ENCODE measurements around the gene CRYAA.
"Not testable (repeated sequence)": the region's sequence is repeated elsewhere in the genome, so short reads cannot be mapped to it uniquely, and the experiment has no call there.

Gene CRYAA

DNA sequence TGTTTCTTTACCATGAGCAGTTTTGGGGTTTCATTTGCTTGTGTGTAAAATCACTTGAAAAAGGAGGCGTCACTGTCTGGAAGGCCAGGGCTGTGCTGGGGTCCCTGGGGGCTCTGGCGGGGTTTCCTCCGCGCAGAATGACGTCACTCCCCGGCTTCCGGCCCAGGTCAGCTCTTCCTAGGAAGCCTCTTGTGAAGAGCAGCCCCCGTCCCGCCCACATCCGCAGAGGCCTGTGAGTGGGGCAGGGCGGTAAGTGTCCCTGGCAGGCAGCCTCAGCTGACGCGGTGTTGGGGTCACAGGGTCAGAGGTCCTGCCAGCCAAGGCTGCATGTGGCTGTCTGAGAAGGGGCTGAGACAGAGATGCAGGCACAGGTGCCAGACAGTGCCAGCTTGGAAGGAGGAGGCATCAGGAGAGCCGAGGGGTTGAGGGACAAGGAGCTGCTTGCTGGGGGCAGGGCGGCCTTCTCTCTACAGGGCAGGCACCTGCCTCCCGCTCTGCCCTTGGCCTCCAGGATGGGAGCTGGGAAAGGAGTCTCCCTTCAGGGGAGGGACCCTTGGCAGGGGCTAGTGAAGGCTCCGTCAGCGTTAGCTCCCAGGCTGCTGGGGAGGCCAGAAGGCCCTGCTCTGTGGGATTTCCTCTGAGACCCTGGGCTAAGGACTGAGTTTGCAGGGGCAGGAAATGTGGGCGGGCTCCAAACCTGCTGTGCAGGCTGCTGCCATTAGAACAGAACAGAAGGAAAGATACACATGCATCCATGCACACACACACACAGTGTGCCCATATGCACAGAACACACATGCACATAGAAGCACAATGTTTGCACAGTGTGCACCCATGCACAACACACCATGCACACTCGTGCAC, 8.5 kb downstream of the CRYAA start:
- DNase-seq = not testable (repeated sequence)

DNA sequence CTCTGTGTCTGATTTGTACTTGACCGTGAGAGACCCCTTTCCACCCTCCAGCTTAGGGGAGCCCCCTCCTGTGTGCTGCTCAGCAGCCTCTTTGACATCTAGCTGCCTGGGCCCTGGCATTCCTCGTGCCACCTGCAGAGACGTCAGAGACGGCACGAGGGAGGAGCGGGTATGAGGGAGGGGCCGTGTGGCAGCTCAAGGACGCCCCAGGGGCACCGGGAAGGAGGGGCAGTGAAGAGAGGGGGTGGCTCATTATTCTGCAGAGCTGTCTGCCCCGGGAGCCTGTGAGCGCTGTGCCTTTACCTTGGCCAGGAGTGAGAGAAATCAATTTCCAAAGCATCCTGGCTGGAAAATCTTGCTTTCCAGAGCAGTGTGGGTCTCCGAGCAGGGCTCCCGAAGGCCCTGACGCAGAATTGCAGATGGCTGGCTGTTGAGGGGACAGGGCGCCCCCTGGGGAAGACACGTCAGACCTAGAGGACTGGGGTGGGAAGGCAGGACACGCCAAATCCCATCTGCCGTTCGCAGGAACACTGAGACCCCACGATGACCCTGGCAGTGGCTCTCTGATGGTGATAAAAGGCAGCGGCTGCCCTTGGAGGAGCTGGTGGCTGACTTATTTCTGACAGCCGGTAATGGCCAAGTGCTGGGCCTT, 9.5 kb downstream of the CRYAA start:
- DNase-seq = not testable (repeated sequence)

- DNase-seq = not testable (repeated sequence)
Measured at GRCh38 chr21:43181033-43181432, 12.2 kb downstream of the CRYAA start.

- not testable (repeated sequence) for DNase-seq
Measured at GRCh38 chr21:43187268-43187667, 18.5 kb downstream of the CRYAA start.

- DNase-seq = no peak
Measured at GRCh38 chr21:43187715-43188114, 18.9 kb downstream of the CRYAA start.

DNA sequence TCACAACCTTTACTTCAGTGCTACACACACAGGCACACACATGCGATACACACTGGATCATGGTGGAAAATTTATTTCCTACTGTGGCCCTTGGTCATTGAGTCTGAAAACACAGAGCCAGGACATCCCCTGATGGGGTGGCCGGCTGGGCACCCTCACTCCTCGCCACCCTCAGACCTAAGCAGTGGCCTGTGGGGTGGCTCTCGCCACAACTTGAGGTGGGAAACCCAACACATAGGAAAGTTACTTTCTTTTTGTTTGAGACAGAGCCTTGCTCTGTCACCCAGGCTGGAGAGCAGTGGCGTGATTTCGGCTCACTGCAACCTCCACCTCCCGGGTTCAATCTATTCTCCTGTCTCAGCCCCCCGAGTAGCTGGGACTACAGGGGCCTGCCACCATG, 19.4 kb downstream of the CRYAA start:
- no peak for DNase-seq

DNA sequence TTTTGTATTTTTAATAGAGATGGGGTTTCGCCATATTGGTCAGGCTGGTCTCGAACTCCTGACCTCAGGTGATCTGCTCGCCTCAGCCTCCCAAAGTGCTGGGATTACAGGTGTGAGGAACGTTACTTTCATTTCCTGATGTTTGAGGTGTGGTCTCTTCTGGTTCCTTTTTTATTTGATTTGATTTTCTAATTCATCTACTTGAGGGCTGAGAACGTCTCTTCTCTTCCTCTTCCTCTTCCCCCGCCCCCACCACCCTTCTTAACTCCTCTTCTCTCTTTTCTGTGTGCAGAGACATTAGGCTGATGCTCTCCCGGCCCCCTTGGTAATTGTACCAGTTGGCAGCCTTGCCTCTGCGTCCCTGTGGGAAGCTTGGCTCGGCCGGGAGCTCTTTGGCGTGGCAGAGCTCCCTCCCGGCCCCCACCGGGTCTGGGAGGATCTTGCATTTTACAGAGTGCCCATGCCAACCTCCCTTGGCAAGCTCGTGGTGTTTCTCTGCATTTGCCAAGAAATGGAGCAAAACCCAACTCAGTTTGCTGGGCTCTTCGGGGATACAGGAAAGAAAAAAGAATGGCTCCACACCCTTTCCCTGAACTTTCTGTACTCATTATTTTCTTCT, 19.9 kb downstream of the CRYAA start:
- DNase-seq = no peak

DNA sequence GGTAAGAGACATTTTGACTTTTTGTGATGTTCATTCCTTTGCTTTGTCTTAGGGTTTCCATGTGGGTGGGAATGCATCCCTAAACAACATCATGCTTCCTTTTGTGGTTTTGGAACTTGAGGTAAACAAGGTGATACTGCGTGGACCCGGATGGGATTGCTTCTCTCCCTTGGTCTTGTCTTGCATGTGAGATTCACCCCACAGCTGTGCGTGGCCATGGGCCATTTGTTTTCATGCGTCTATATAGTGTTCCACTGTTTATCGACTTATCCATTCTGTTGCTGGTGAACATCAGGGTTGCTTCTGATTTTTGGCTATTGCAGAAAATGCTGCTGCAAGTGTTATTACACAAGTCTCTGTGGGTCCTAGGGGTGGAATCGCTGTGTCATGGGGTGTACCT, 21.1 kb downstream of the CRYAA start:
- DNase-seq = no peak

- no peak for DNase-seq
Measured at GRCh38 chr21:43190544-43190943, 21.7 kb downstream of the CRYAA start.

GRCh38 chr21:43190951-43191350, 22.1 kb downstream of the CRYAA start:
- no peak for DNase-seq

GRCh38 chr21:43191521-43191920, 22.7 kb downstream of the CRYAA start:
- DNase-seq = no peak

GRCh38 chr21:43191971-43192370, 23.2 kb downstream of the CRYAA start:
- DNase-seq = no peak

GRCh38 chr21:43192501-43193081, 23.8 kb downstream of the CRYAA start:
- DNase-seq = no peak

- DNase-seq = no peak
Measured at GRCh38 chr21:43193088-43193650, 24.4 kb downstream of the CRYAA start.

DNA sequence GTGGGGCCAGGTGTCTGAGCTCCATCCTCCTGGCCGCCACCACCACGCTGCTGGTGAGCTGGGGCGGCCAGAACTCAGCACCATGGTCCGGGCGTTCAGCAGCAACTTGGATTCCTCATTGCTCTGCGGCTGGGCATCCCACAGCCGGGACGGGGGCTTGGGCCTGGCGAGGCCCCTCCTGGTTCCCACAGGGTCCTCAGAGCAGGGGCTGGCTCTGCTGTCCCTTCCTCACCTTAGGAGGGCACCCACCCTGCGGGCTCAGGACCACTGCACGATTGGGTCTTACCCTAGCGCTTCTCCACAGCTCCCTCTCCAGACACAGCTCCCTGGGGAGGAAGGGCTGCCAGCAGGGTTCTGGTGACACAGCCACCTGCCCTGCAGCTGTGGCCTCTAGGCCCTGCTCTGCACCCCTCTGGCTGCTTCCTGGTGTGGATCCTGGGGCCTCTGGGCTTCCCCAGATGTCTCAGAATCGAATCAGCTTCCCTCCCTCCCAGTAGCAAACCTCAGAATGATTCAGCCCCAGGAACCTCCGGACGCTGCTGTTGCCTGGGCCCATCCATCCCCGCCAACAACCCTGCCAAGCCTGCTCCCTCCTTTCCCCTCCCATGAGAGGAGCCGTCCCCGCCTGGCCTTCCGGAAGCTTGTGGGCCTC, 25.0 kb downstream of the CRYAA start:
- no peak for DNase-seq

GRCh38 chr21:43194303-43195120, 25.7 kb downstream of the CRYAA start:
- DNase-seq = no peak

GRCh38 chr21:43195121-43196021, 26.6 kb downstream of the CRYAA start:
- DNase-seq = no peak

- no peak for DNase-seq
Measured at GRCh38 chr21:43196826-43197225, 28.0 kb downstream of the CRYAA start.

GRCh38 chr21:43198376-43198775, 29.6 kb downstream of the CRYAA start:
- no peak for DNase-seq

- DNase-seq = no peak
Measured at GRCh38 chr21:43201491-43201890, 32.7 kb downstream of the CRYAA start.

- DNase-seq = no peak
Measured at GRCh38 chr21:43203591-43203990, 34.8 kb downstream of the CRYAA start.

Data from activated naive CD4-positive, alpha-beta T cell treated with Interleukin-2 at 50 U/mL for 16 hours (primary cell).